ENCODE measurements around the gene CBX5. TPM values are rescaled to one million over a fixed set of nuclear protein-coding genes. Genes with fewer than 3 reads are reported as not detected.

CBX5 gene
- total and polyA plus RNA-seq, 2 of the 8 experiments (the other 6 are each of a cell fraction or from before 2014, with no cell fraction given) = 62.4 to 231 TPM

GRCh38 chr12:54300732-54301427, 21.0 kb upstream of the CBX5 start, which contains the start of gene NFE2 (continued):
- TF ChIP-seq CHD7 (IDR thresholded peaks at IDR 0.05; ENCODE audit: insufficient replicate concordance, low read length) = no peak
- TF ChIP-seq PHF8 (conservative IDR thresholded peaks at IDR 0.05; ENCODE audit: low read depth, low read length) = no peak
- TF ChIP-seq NRF1 (IDR thresholded peaks at IDR 0.05; ENCODE audit: low read depth, low read length) = 0 out of 2 replicates have a peak, but pooled peaks have one; percentile 8
- no peak for TF ChIP-seq HDAC2 (IDR thresholded peaks at IDR 0.05; ENCODE audit: borderline replicate concordance in 1 of 2, low read depth in 2 of 2, low read length in 2 of 2)
- peak; percentile 17 for TF ChIP-seq KDM4A (IDR thresholded peaks at IDR 0.05; ENCODE audit: low read depth, low read length, severe bottlenecking)
- TF ChIP-seq SIN3A (conservative IDR thresholded peaks at IDR 0.05 in 1 of 2, IDR thresholded peaks at IDR 0.05 in 1 of 2; ENCODE audit: low read depth in 1 of 2, low read length in 2 of 2) = no peak
- no peak for TF ChIP-seq SUZ12 (IDR thresholded peaks at IDR 0.05; ENCODE audit: low read length)
